HL-60 (cell line): ENCODE data around the gene LELP1.

ENCODE experiments used
- GABPA ChIP-seq: IDR thresholded peaks from 2 replicates; pipeline ENCODE4 v1.6.1; 2012; ENCODE audit warnings: low read depth
- POLR2AphosphoS5 ChIP-seq: IDR thresholded peaks from 2 replicates; pipeline ENCODE4 v1.6.1; 2012; ENCODE audit warnings: low read depth
- TF ChIP-seq, protein P1 (sequence below): IDR thresholded peaks from one replicate; pipeline ENCODE4 v1.5.1; 2011; ENCODE audit warnings: low read length, control low read depth, inconsistent platforms; ENCODE audit not compliant: insufficient read depth
- TF ChIP-seq, protein P2 (sequence below): IDR thresholded peaks from 2 replicates; pipeline ENCODE4 v1.6.1; 2012; ENCODE audit warnings: low read depth; ENCODE audit not compliant: insufficient replicate concordance

DNA sequence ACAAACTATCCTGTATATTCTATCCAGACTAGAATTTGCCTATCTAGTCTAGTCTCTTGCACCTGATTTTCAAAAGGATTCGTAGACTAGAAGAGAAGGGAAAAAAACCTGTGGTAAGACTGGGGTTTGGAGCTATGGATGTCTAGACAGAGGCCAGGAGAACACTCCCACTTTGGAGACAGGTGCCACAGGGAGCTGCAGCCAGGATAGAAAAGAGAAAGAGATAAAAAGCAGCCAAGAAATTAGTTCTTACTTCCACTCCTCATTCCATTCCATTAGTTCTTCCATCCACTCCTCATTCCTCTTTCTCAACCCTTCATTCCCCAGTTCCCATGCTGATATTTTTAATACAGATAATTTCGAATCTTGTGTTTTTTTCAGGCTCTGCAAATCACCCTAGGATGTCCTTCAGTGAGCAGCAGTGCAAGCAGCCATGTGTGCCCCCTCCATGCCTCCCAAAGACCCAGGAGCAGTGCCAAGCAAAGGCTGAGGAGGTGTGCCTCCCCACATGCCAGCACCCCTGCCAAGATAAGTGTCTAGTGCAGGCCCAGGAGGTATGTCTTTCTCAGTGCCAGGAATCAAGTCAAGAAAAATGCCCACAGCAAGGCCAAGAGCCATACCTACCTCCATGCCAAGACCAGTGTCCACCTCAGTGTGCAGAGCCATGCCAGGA is 14.7 kb downstream of the LELP1 start:
- TF ChIP-seq, protein P1, sequence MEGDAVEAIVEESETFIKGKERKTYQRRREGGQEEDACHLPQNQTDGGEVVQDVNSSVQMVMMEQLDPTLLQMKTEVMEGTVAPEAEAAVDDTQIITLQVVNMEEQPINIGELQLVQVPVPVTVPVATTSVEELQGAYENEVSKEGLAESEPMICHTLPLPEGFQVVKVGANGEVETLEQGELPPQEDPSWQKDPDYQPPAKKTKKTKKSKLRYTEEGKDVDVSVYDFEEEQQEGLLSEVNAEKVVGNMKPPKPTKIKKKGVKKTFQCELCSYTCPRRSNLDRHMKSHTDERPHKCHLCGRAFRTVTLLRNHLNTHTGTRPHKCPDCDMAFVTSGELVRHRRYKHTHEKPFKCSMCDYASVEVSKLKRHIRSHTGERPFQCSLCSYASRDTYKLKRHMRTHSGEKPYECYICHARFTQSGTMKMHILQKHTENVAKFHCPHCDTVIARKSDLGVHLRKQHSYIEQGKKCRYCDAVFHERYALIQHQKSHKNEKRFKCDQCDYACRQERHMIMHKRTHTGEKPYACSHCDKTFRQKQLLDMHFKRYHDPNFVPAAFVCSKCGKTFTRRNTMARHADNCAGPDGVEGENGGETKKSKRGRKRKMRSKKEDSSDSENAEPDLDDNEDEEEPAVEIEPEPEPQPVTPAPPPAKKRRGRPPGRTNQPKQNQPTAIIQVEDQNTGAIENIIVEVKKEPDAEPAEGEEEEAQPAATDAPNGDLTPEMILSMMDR, result no peak
- no peak for TF ChIP-seq POLR2AphosphoS5
- TF ChIP-seq, protein P2, sequence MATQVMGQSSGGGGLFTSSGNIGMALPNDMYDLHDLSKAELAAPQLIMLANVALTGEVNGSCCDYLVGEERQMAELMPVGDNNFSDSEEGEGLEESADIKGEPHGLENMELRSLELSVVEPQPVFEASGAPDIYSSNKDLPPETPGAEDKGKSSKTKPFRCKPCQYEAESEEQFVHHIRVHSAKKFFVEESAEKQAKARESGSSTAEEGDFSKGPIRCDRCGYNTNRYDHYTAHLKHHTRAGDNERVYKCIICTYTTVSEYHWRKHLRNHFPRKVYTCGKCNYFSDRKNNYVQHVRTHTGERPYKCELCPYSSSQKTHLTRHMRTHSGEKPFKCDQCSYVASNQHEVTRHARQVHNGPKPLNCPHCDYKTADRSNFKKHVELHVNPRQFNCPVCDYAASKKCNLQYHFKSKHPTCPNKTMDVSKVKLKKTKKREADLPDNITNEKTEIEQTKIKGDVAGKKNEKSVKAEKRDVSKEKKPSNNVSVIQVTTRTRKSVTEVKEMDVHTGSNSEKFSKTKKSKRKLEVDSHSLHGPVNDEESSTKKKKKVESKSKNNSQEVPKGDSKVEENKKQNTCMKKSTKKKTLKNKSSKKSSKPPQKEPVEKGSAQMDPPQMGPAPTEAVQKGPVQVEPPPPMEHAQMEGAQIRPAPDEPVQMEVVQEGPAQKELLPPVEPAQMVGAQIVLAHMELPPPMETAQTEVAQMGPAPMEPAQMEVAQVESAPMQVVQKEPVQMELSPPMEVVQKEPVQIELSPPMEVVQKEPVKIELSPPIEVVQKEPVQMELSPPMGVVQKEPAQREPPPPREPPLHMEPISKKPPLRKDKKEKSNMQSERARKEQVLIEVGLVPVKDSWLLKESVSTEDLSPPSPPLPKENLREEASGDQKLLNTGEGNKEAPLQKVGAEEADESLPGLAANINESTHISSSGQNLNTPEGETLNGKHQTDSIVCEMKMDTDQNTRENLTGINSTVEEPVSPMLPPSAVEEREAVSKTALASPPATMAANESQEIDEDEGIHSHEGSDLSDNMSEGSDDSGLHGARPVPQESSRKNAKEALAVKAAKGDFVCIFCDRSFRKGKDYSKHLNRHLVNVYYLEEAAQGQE, result no peak
- TF ChIP-seq GABPA, result no peak
